Measurements from ENCODE around the gene C6orf163.
"Not testable (repeated sequence)": the region's sequence is repeated elsewhere in the genome, so short reads cannot be mapped to it uniquely, and the experiment has no call there.

C6orf163 gene

DNA sequence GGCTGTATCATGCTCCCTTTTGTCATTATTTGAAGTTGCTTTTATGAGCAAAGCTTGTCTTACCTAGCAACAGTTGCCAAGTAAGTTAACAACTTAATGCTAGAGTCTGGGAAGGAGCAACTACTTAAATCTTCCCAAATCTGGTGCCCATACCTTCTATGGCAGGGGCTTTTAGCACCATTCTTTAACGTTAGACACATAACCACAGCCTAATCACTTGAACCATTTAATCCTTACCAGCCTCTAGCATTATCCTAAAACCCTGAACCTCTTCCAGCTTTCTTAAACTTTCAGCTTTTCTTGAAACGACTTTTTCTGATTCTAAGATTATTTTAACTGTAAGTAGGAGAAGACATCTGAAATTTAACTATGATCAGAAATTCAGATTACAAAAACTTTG lies at the start of gene C6orf163:
Gene C6orf163, plus strand, starts transcription at position 83 of the 400 bp plus-strand sequence. Its CDS starts 287 bp downstream, at position 370.
- no peak for DNase-seq

DNA sequence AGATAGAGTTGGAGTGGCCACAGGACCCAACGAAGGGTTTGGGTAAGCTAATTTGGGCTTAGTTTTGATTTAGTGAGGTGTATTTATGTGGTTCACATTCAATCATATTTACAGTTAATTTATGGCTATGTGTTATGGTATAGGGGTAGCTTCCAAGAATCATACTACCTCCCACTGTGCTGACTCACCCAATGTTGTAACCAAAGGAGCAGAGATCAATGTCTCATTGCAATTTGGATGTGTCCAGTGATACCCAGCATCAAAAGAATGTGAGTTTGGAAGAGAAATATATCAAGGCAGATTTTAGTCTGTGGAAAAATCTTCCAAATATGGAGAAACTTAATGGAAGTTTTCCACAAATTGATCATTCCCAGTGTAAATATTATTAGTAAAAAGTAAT lies 47.5 kb upstream of the C6orf163 start:
- no peak for DNase-seq

GRCh38 chr6:87301277-87301676 lies 43.3 kb upstream of the C6orf163 start:
- not testable (repeated sequence) for DNase-seq

DNA sequence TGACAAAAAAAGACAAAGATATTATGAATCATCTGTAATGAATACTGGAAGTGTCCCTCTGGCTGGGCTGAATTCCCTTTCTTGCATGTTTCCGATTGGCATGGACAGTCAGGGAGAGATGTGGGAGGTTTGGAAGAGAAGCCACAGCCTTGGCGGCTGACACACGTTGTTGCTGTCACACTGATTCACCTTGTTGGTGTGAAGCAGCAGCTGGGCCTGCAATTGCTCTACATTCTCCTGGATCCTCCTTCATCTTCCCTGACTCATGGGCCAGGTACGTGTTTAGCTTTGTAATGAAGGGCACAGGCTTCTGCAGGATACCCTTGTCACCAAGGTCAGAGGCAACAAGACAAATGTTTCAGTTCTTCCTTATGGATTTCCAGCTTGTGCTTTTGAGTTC lies 35.6 kb upstream of the C6orf163 start:
- DNase-seq: no peak

- no peak for DNase-seq
These were observed 31.8 kb upstream of the C6orf163 start for GRCh38 chr6:87312860-87313259.

- DNase-seq: no peak
These were observed 29.5 kb upstream of the C6orf163 start for GRCh38 chr6:87315071-87315470.

DNA sequence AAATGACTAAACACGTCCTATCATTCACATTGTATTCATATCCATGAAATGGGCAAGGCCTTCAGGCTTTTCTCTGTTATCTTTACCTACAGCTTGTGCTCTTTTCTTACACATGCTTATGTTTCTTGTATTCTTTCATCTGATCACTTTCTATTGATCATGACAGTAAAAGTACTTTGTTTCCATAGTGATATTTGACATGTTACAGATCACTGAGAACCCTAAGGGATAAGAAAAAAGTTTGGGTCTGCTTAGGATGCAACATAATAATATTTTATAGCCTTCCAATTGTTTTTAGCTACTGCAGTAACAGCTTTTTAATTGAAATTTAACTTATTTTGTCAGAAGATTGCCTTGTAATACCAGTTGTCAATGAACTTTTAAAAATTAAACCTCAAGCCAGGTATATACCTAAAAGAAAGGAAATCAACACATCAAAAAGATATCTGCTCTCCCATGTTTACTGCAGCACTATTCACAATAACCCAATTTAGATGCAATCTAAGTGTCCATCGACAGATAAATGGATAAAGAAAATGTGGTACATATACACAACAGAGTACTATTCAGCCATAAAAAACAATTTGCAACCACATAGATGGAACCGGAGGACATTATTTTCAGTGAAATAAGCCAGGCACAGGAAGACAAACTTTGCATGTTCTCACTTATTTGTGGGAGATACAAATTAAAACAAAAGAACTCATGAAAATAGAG lies 25.2 kb upstream of the C6orf163 start:
- DNase-seq: no peak

DNA sequence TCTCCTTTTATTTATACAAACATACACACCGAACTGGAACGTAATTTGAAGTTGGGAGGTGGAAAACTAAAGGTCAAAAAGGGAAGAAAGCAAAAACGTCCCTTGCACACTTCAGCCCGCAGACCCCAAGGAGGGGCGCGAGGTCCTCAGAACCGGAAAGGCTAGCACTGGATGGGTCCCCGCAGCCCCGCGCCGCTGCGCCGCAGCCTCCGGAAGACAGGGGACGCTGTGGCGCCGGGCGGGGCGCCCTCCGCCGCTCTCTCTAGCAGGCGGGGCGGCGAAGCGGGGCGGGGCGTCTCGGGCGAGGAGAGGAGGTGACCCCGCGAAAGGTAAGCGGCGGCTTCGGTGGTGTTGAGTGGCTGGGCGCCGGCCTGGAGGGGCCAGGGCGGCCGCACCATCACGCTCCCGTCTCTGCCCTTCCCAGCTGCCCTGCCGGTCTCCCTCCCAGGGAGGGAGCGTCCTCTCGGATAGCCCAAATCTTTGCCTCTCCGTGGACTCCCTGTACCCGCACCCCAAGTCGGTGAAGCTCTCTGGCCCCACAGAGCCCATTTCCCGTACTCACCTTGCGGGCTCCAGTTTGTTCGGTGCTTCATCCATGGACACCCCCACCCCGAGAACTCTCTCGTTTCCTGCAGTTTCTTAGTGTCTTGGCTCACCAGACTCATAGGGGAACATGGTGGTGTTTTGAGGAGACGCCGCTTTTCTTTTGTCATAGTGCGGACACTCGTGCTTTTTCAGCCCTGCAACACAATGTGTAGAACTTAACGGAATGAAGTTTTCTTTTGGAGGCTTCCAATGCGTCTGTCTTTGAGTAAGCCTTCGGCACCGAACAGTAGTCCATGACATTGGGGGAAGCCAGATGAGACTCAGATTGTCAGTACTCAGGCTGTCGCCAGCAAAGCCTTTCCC lies 22.1 kb upstream of the C6orf163 start, which contains the start of gene SMIM8:
Gene SMIM8, plus strand, starts transcription at position 285 of the 909 bp plus-strand sequence. CDS start 14,444 bp downstream, outside the sequence.
- peak; percentile 71 for DNase-seq

DNA sequence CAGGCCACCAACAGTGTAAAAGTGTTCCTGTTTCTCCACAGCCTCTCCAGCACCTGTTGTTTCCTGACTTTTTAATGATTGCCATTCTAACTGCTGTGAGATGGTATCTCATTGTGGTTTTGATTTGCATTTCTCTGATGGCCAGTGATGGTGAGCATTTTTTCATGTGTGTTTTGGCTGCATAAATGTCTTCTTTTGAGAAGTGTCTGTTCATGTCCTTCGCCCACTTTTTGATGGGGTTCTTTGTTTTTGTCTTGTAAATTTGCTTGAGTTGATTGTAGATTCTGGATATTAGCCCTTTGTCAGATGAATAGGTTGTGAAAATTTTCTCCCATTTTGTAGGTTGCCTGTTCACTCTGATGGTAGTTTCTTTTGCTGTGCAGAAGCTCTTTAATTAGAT lies 20.7 kb upstream of the C6orf163 start:
- not testable (repeated sequence) for DNase-seq

DNA sequence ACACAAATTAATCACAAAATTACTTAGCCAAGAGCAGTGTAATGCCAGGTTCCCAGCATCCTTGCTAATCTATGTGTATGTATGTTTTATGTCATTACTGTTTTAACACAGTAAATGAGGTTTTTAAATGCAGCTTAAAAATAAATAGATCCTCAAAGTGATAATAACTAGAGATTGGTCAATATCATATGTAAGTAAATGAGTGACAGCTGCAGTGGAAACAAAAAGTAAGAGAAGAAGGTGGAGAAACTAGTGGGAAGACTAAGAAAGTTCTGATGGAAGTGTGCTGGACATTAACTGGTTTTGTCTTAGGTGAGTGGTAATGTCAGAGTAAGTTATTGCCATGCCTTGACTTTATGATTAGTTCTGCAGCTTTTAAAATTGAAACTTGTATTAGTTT lies 13.7 kb upstream of the C6orf163 start:
- no peak for DNase-seq

DNA sequence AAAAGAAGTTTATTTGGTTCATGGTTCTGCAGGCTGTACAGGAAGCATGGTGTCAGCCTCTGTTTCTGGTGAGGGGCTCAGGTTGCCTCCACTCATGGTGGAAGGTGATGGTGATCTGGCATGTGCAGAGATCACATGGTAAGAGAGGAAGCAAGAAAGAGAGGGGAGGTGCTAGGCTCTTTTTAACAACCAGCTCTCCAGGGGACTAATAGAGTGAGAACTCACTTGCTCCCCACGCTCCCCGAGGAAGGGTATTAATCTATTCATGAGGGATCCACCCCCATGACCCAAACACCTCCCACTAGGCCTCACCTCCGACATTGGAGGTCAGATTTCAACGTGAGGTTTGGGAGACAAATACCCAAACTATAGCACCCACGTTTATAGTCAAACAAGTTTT lies 11.6 kb upstream of the C6orf163 start:
- no peak for DNase-seq

- DNase-seq: no peak
These were observed 10.9 kb upstream of the C6orf163 start for GRCh38 chr6:87333591-87334181.

DNA sequence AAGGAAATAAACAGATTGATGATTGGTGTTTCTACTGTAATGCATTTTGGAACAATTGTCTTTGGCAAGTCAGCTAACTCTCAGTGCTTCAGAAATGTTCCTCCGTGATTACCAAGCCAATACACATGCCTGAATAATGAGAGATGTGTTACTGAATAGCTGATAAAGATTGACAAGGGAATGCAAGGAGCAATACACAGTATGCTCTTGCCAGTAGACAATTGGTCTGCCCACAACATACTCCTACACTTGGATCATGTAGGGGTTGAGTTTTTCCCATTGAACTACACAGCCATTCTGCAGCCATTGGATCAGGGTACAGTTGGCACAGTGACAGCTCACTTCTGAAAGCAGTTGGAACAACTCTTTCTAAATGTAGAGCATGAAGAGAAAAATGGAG lies 9.9 kb upstream of the C6orf163 start:
- DNase-seq: no peak

GRCh38 chr6:87336367-87336766 lies 8.2 kb upstream of the C6orf163 start:
- DNase-seq: no peak

DNA sequence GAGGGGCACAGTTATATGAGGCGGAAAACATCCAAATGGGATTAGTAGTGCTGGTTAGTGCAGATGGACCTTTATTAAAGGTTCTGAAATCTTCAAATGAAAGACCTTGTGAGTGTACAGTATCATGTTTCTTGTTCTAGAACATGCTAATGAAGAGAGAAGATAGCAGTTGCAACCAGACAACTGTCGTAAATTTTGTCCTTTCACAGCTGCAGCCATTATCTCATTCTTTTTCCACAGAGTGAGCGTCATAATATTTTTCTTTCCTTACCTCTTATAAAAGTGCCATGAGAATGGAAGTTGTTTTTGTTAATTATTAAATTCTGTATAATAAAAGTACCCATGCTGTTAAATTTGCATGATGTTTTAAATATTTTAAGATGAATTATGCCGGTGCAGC lies 4.4 kb upstream of the C6orf163 start:
- DNase-seq: no peak

GRCh38 chr6:87341158-87341557 lies 3.5 kb upstream of the C6orf163 start:
- no peak for DNase-seq

DNA sequence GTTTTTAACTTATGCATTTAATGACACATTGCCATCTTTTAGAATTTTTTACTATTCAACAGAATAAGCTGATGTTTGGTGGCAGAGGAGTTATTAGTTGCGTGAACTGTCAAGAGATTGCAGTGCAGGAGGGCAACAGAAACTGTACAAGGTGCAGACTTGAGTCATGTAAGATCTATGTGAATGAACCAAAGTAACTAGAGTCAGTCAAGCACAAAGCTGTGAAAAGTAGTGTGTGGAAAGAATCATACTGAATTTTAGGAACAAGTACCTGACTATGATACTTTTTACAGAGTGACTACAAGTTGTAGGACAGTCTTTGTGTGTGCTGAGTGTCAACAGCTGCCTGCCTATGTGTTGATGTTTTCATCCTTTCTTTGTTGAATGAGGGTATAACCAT lies 2.7 kb upstream of the C6orf163 start:
- no peak for DNase-seq

- no peak for DNase-seq
These were observed 1.8 kb upstream of the C6orf163 start for GRCh38 chr6:87342829-87343228.

GRCh38 chr6:87346700-87347099 lies 2.1 kb downstream of the C6orf163 start:
- no peak for DNase-seq

GRCh38 chr6:87349896-87350295 lies 5.3 kb downstream of the C6orf163 start:
- DNase-seq: no peak

DNA sequence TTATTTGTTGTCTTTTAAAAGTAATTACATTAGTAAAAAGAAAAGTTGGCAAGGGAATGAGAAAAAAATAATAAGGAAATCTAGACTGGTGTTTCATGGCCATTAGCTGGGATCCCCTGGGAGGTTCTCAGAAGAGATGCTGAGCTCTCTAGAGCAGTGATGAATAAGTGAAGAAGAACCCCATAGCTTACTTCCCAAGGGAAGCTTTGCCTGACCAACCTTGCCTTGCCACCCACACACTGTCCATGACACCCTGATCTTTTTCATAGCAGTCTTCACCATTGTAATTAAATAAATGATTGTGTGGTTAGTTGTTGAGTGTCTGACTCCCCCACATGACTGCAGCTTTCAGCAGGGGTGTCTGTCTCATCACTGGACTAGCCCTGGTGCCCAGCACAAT lies 5.9 kb downstream of the C6orf163 start:
- no peak for DNase-seq

GRCh38 chr6:87351583-87351982 lies 7.0 kb downstream of the C6orf163 start:
- no peak for DNase-seq

GRCh38 chr6:87356181-87356580 lies 11.6 kb downstream of the C6orf163 start:
- DNase-seq: no peak
